ENCODE data around the gene KCNJ5. TPM values are rescaled to one million over a fixed set of nuclear protein-coding genes. Genes with fewer than 3 reads are reported as not detected.

KCNJ5 gene
- total RNA-seq, 1 experiment from 2014 or later = 0.17 TPM

- intact Hi-C loops (cut with micrococcal nuclease) = loop anchor here (2.0 kb wide), 1 partner anchor 21 kb away; no protein-coding TSS in a partner anchor
- TF ChIP-seq ELF1 (IDR thresholded peaks at IDR 0.05; ENCODE audit: borderline replicate concordance, low read depth) (no peak), REST (IDR thresholded peaks at IDR 0.05; ENCODE audit: low read depth) (no peak), EZH2phosphoT487 (IDR thresholded peaks at IDR 0.05; ENCODE audit: borderline replicate concordance) (no peak), ZNF274 (IDR thresholded peaks at IDR 0.05; ENCODE audit: low read depth, low read length) (no peak), POLR2A (IDR thresholded peaks at IDR 0.05; ENCODE audit: borderline replicate concordance, extremely low read depth, insufficient read depth, insufficient read length) (no peak), CEBPB (IDR thresholded peaks at IDR 0.05; ENCODE audit: low read depth) (no peak), ZFX (IDR thresholded peaks at IDR 0.05) (no peak), POLR2AphosphoS5 (IDR thresholded peaks at IDR 0.05; ENCODE audit: low read depth, low read length) (peak; percentile 53; the same call in 1 of the 2 replicates), RAD21 (IDR thresholded peaks at IDR 0.05; ENCODE audit: low read depth) (peak; percentile 35), MAX (IDR thresholded peaks at IDR 0.05) (peak; percentile 12; the same call in 1 of the 2 replicates), TCF7L2 (IDR thresholded peaks at IDR 0.05; ENCODE audit: borderline replicate concordance, extremely low read depth, insufficient read depth, insufficient read length) (no peak), EZH2 (IDR thresholded peaks at IDR 0.05) (no peak), SIN3A (IDR thresholded peaks at IDR 0.05; ENCODE audit: low read depth) (no peak), SP1 (IDR thresholded peaks at IDR 0.05; ENCODE audit: low read depth) (no peak), ZBTB33 (IDR thresholded peaks at IDR 0.05; ENCODE audit: extremely low read depth, insufficient replicate concordance, low read length) (no peak), CBX3 (IDR thresholded peaks at IDR 0.05; ENCODE audit: low read depth) (no peak; the same call in 1 of the 2 replicates), SRF (IDR thresholded peaks at IDR 0.05; ENCODE audit: low read depth) (no peak), YY1 (IDR thresholded peaks at IDR 0.05; ENCODE audit: extremely low read depth, insufficient replicate concordance, low read depth, low read length) (no peak), ATF3 (IDR thresholded peaks at IDR 0.05) (no peak)
Measured at GRCh38 chr11:128905345-128906184, 14.4 kb downstream of the KCNJ5 start.

More at GRCh38 chr11:128905345-128906184, 14.4 kb downstream of the KCNJ5 start:
- H3K79me2 ChIP-seq (ENCODE audit: insufficient read depth, low read length) = no peaks in the 10 kb centered on the region
- DNase-seq (ENCODE audit: low read depth, low spot score) = peak; percentile 46
- H3K4me3 ChIP-seq (replicated peaks in 1 of 2; ENCODE audit: low read depth in 1 of 2, low read length in 2 of 2) = peak overlapping the region; percentile 58 to 69
- BruUV-seq (replicated peaks) = no TSS peak
- peak; percentile 75 for ATAC-seq
- H3K4me2 ChIP-seq (ENCODE audit: low read length) = peak overlapping the region; percentile 93
- H3K9me2 ChIP-seq (ENCODE audit: insufficient read depth) = no peaks in the 10 kb centered on the region
- H3K9me3 ChIP-seq (ENCODE audit: control insufficient read depth in 1 of 2, insufficient read depth in 1 of 2, low read depth in 1 of 2, low read length in 2 of 2) = no peaks in the 10 kb centered on the region
- H3K9ac ChIP-seq (ENCODE audit: low read length) = peak overlapping the region; percentile 60
- ChIA-PET POLR2A (interaction anchor here (0.7 to 1.6 kb wide), 3 partner anchors 12 to 444 kb away, joined by 3 to 14 read pairs (median 4); no protein-coding TSS in a partner anchor), RAD21 (ENCODE audit: low non-redundant PET in 1 of 2, low total read pairs in 2 of 2, uncharacterized antibody in 2 of 2, unreplicated experiment in 2 of 2) (interaction anchor here (0.6 to 0.7 kb wide), 3 partner anchors 14 to 43 kb away, joined by 3 to 4 read pairs (median 3); partner anchors contain the start of gene KCNJ5 (in 1 of the 2)), CTCF (interaction anchor here (0.6 to 6.5 kb wide), 10 partner anchors 11 to 733 kb away, joined by 3 to 55 read pairs (median 6); partner anchors contain the start of gene KCNJ5)
- H4K20me1 ChIP-seq (ENCODE audit: insufficient read depth) = no peaks in the 10 kb centered on the region
- no peaks in the 10 kb centered on the region for H3K27me3 ChIP-seq (ENCODE audit: insufficient read depth, low read length)
- H2AFZ ChIP-seq (ENCODE audit: low read depth, low read length, poor library complexity, severe bottlenecking) = peak overlapping the region; percentile 89
- no peaks in the 10 kb centered on the region for H3K36me3 ChIP-seq (ENCODE audit: control insufficient read depth in 1 of 2, insufficient read depth in 2 of 2, low read length in 2 of 2)
- peaks cover 23 to 42% of the 10 kb centered on the region in 2 experiments for H3K4me1 ChIP-seq (ENCODE audit: control insufficient read depth in 1 of 2, insufficient read depth in 2 of 2, low read length in 2 of 2)
- H3K27ac ChIP-seq (ENCODE audit: low read depth, low read length) = peak overlapping the region; percentile 23; the same call in 1 of the 2 replicates
